DOHH2 (cell line): Measurements from ENCODE around the gene RABGAP1L.

ENCODE experiments used
- H3F3A ChIP-seq: fragments of 200-600 bp; sonication (generic), shearing (Covaris generic); 2 replicates; pipeline ENCODE4 v1.6.0; 2016; ENCODE audit warnings: antibody characterized with exemption, mild to moderate bottlenecking; ENCODE audit not compliant: control insufficient read depth, insufficient read depth
- H3K27ac ChIP-seq: fragments of 200-600 bp; sonication (generic); 2 replicates; pipeline ENCODE4 v1.5.1; 2014; ENCODE audit warnings: low read depth, mild to moderate bottlenecking, low read length, moderate library complexity
- H3K27me3 ChIP-seq: fragments of 200-600 bp; sonication (generic); 2 replicates; pipeline ENCODE4 v1.6.1; 2014; ENCODE audit warnings: mild to moderate bottlenecking, low read length, mixed read lengths; ENCODE audit not compliant: control insufficient read depth
- H3K36me3 ChIP-seq: fragments of 200-600 bp; sonication (generic); 2 replicates; pipeline ENCODE4 v1.6.1; 2014; ENCODE audit warnings: mild to moderate bottlenecking, low read length, moderate library complexity, mixed read lengths; ENCODE audit not compliant: control insufficient read depth
- H3K4me1 ChIP-seq: fragments of 200-600 bp; sonication (generic); 2 replicates; pipeline ENCODE4 v1.6.1; 2014; ENCODE audit warnings: mild to moderate bottlenecking, low read length, mixed read lengths; ENCODE audit not compliant: control insufficient read depth
- H3K4me2 ChIP-seq: fragments of 200-600 bp; sonication (generic); 2 replicates; pipeline ENCODE4 v1.6.0; 2014; ENCODE audit warnings: mild to moderate bottlenecking, low read length, moderate library complexity
- H3K4me3 ChIP-seq: fragments of 200-600 bp; sonication (generic); 2 replicates; pipeline ENCODE4 v1.5.1; 2014; ENCODE audit warnings: mild to moderate bottlenecking, low read length, mixed read lengths
- H3K79me2 ChIP-seq: fragments of 200-600 bp; sonication (generic); 2 replicates; pipeline ENCODE4 v1.6.1; 2014; ENCODE audit warnings: mild to moderate bottlenecking, low read length, mixed read lengths; ENCODE audit not compliant: control insufficient read depth
- H3K9me2 ChIP-seq: fragments of 200-600 bp; sonication (generic); replicated peaks from 2 replicates; pipeline ENCODE4 v1.6.1; 2014; ENCODE audit warnings: mild to moderate bottlenecking, low read length, mixed read lengths; ENCODE audit not compliant: control insufficient read depth
- H3K9me3 ChIP-seq: fragments of 200-600 bp; sonication (generic); 2 replicates; pipeline ENCODE4 v1.6.1; 2014; ENCODE audit warnings: antibody characterized with exemption, low read length, mixed read lengths; ENCODE audit not compliant: control insufficient read depth, insufficient read depth
- H4K20me1 ChIP-seq: fragments of 200-600 bp; sonication (generic); 2 replicates; pipeline ENCODE4 v1.6.0; 2014; ENCODE audit warnings: low read depth, mild to moderate bottlenecking, antibody characterized with exemption, low read length, moderate library complexity; ENCODE audit not compliant: control insufficient read depth, insufficient read depth
- CTCF ChIP-seq: fragments of 200-600 bp; sonication (generic); IDR thresholded peaks from one replicate; pipeline ENCODE4 v1.5.1; 2014; ENCODE audit warnings: antibody characterized with exemption, mild to moderate bottlenecking, low read depth, low read length; ENCODE audit not compliant: poor library complexity, severe bottlenecking
- EZH2phosphoT487 ChIP-seq: fragments of 200-600 bp; sonication (generic); IDR thresholded peaks from 2 replicates; pipeline ENCODE4 v1.6.1; 2017; ENCODE audit warnings: borderline replicate concordance, mild to moderate bottlenecking, antibody characterized with exemption, low read length, moderate library complexity, mixed read lengths

RABGAP1L gene

GRCh38 chr1:174858301-174858700 lies 699.0 kb downstream of the RABGAP1L start:
- Histone ChIP-seq H3K79me2 (no peaks in the 10 kb centered on the region), H3K9me3 (no peaks in the 10 kb centered on the region), H3F3A (no peaks in the 10 kb centered on the region), H3K27me3 (no peaks in the 10 kb centered on the region), H3K4me1 (no peaks in the 10 kb centered on the region), H3K4me3 (no peak overlapping the region), H3K36me3 (no peaks in the 10 kb centered on the region), H3K4me2 (no peak overlapping the region), H4K20me1 (no peaks in the 10 kb centered on the region), H3K27ac (no peak overlapping the region), H3K9me2 (no peaks in the 10 kb centered on the region)
- no peak for TF ChIP-seq CTCF
- no peak for TF ChIP-seq EZH2phosphoT487

- TF ChIP-seq CTCF, result no peak
- no peak for TF ChIP-seq EZH2phosphoT487
- H3K27ac ChIP-seq, result peak overlapping the region; percentile 93
- peak overlapping the region; percentile 76 for H3K4me2 ChIP-seq
- H4K20me1 ChIP-seq, result no peaks in the 10 kb centered on the region
- peaks cover 5% of the 10 kb centered on the region; the same call in 1 of the 2 replicates for H3K9me3 ChIP-seq
- H3K4me3 ChIP-seq, result peak overlapping the region; percentile 48
- peaks cover 76% of the 10 kb centered on the region for H3K4me1 ChIP-seq
- no peaks in the 10 kb centered on the region for H3K27me3 ChIP-seq
- H3K9me2 ChIP-seq, result no peaks in the 10 kb centered on the region
- H3F3A ChIP-seq, result peaks cover 54% of the 10 kb centered on the region
- peaks cover 16% of the 10 kb centered on the region for H3K79me2 ChIP-seq
- peaks cover 8% of the 10 kb centered on the region for H3K36me3 ChIP-seq
Observed at GRCh38 chr1:174870319-174870718, 711.0 kb downstream of the RABGAP1L start.

- Histone ChIP-seq H3K9me3 (peaks cover 5% of the 10 kb centered on the region; the same call in 1 of the 2 replicates), H3K79me2 (peaks cover 31% of the 10 kb centered on the region), H3K9me2 (no peaks in the 10 kb centered on the region), H4K20me1 (no peaks in the 10 kb centered on the region), H3K4me2 (peak overlapping the region; percentile 76), H3K4me1 (peaks cover 86% of the 10 kb centered on the region), H3K27me3 (no peaks in the 10 kb centered on the region), H3K4me3 (peak overlapping the region; percentile 57), H3F3A (peaks cover 50% of the 10 kb centered on the region), H3K27ac (peak overlapping the region; percentile 93), H3K36me3 (peaks cover 9% of the 10 kb centered on the region)
- TF ChIP-seq EZH2phosphoT487 (no peak), CTCF (no peak)
Observed at GRCh38 chr1:174871886-174872285, 712.6 kb downstream of the RABGAP1L start.

GRCh38 chr1:174872615-174873058 lies 713.3 kb downstream of the RABGAP1L start:
- H3K9me3 ChIP-seq, result peaks cover 5% of the 10 kb centered on the region; the same call in 1 of the 2 replicates
- no peaks in the 10 kb centered on the region for H3K9me2 ChIP-seq
- peak overlapping the region; percentile 76 for H3K4me2 ChIP-seq
- H3K4me1 ChIP-seq, result peaks cover 93% of the 10 kb centered on the region
- no peaks in the 10 kb centered on the region for H3K27me3 ChIP-seq
- peaks cover 39% of the 10 kb centered on the region for H3K79me2 ChIP-seq
- peak overlapping the region; percentile 93 for H3K27ac ChIP-seq
- H3K4me3 ChIP-seq, result peak overlapping the region; percentile 85
- H3K36me3 ChIP-seq, result peaks cover 16% of the 10 kb centered on the region
- peaks cover 50% of the 10 kb centered on the region for H3F3A ChIP-seq
- no peak for TF ChIP-seq EZH2phosphoT487
- TF ChIP-seq CTCF, result no peak
- no peaks in the 10 kb centered on the region for H4K20me1 ChIP-seq
